ENCODE results near the gene MCUR1.

The MCUR1 gene

DNA sequence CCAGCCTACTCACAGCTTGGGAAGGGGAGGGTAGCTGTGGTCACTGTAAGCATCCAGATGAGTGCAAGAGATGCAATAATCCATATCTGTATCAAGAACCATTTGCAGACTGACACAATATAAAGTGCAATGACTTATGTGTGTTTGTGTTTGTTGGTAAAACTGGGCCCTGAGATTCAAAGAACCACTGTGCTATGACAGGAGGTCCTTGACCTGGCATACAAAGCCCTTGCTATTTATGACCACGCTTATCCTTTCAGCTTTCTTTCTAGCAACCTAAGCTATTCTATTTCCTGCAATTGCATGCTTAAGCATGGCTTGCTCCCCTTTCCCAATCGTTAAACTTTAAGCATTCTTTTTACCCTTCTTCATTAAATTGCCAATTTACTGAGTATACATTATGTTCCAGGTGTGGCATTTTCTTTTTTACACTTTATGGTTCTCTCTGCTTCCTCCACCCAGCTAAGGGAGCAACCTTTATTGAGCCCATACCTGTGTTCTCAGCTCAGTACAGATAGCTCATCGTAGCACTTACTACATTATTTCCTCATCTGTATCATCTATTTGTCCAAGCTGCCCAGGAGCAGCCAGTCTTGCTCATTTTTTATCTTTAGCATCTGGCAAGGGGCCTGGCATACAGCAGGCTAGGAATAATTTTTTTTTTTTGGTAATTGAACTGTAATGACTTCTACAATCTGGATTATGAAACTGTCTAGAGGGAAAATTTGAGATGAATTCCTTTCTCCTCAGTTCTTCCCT, 3.5 kb downstream of the MCUR1 start:
- Mint-ChIP-seq H3K9me3 (no peaks in the 10 kb centered on the region), H3K27ac (peak overlapping the region in 2 of 3 experiments; percentile 1 to 96), H3K27me3 (ENCODE audit: low read depth) (no peaks in the 10 kb centered on the region), H3K36me3 (ENCODE audit: low read depth) (peaks cover 21% of the 10 kb centered on the region), H3K4me1 (peaks cover 33% of the 10 kb centered on the region), H3K4me3 (peak overlapping the region in 2 of 3 experiments; percentile 70 to 96)
- TF ChIP-seq CTCF (IDR thresholded peaks at IDR 0.05; ENCODE audit: unreplicated experiment in 3 of 3): no peak

DNA sequence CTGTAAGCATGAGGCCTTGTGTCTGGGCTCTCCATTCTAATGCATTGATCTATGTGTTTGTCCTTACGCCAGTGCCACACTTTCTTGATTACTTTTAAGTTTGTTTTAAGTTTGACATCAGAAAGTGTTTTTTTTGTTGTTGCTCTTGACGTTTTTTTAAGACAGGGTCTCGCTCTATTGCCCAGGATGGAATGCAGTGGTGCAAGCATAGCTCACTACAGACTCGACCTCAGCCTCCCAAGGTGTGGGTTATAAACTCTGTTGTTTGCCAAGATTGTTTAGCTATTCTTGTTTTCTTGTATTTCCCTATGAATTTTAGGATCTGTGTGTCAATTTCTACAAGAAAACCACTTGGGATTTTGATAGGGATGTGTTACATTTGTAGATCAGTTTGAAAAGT, 5.6 kb downstream of the MCUR1 start:
- H3K4me3 Mint-ChIP-seq: no peak overlapping the region
- H3K36me3 Mint-ChIP-seq (ENCODE audit: low read depth): peaks cover 33% of the 10 kb centered on the region
- no peak for TF ChIP-seq CTCF (IDR thresholded peaks at IDR 0.05; ENCODE audit: unreplicated experiment in 3 of 3)
- H3K4me1 Mint-ChIP-seq: peaks cover 33% of the 10 kb centered on the region
- no peaks in the 10 kb centered on the region for H3K27me3 Mint-ChIP-seq (ENCODE audit: low read depth)
- no peaks in the 10 kb centered on the region for H3K9me3 Mint-ChIP-seq
- H3K27ac Mint-ChIP-seq: peak overlapping the region in 1 of 3 experiments; percentile 14

DNA sequence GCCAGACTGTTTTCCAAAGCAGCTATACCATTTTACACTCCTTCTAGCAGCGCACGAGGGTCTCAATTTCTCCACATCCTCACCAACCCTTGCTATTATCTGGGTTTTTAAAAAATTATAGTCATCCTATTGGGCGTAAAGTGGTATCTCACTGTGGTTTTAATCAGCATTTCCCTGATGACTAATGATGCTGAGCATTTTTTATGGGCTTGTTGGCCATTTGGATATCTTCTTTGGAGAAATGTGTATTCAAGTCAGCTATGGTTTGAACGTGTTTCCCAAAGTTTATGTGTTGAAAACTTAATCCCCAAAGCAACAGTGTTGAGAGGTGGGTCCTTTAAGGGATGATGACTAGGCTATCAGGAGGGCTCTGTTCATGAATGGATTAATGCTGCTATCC, 6.7 kb downstream of the MCUR1 start:
- H3K36me3 Mint-ChIP-seq (ENCODE audit: low read depth): peaks cover 40% of the 10 kb centered on the region
- no peak for TF ChIP-seq CTCF (IDR thresholded peaks at IDR 0.05; ENCODE audit: unreplicated experiment in 3 of 3)
- H3K27me3 Mint-ChIP-seq (ENCODE audit: low read depth): no peaks in the 10 kb centered on the region
- H3K4me1 Mint-ChIP-seq: peaks cover 23% of the 10 kb centered on the region
- H3K9me3 Mint-ChIP-seq: no peaks in the 10 kb centered on the region
- no peak overlapping the region for H3K4me3 Mint-ChIP-seq
- no peak overlapping the region for H3K27ac Mint-ChIP-seq

- no peaks in the 10 kb centered on the region for H3K27me3 Mint-ChIP-seq (ENCODE audit: low read depth)
- H3K27ac Mint-ChIP-seq: no peak overlapping the region
- no peaks in the 10 kb centered on the region for H3K9me3 Mint-ChIP-seq
- peaks cover 51% of the 10 kb centered on the region for H3K36me3 Mint-ChIP-seq (ENCODE audit: low read depth)
- no peak overlapping the region for H3K4me3 Mint-ChIP-seq
- no peak for TF ChIP-seq CTCF (IDR thresholded peaks at IDR 0.05; ENCODE audit: unreplicated experiment in 3 of 3)
- no peaks in the 10 kb centered on the region for H3K4me1 Mint-ChIP-seq
Observed at GRCh38 chr6:13803581-13803980, 10.8 kb downstream of the MCUR1 start.

- H3K36me3 Mint-ChIP-seq (ENCODE audit: low read depth): peaks cover 37% of the 10 kb centered on the region
- no peak overlapping the region for H3K4me3 Mint-ChIP-seq
- H3K27ac Mint-ChIP-seq: no peak overlapping the region
- no peaks in the 10 kb centered on the region for H3K27me3 Mint-ChIP-seq (ENCODE audit: low read depth)
- TF ChIP-seq CTCF (IDR thresholded peaks at IDR 0.05; ENCODE audit: unreplicated experiment in 3 of 3): no peak
- H3K4me1 Mint-ChIP-seq: no peaks in the 10 kb centered on the region
- no peaks in the 10 kb centered on the region for H3K9me3 Mint-ChIP-seq
Observed at GRCh38 chr6:13800615-13801014, 13.7 kb downstream of the MCUR1 start.

GRCh38 chr6:13796781-13797180, 17.6 kb downstream of the MCUR1 start:
- Mint-ChIP-seq H3K27ac (peak overlapping the region in 2 of 3 experiments; percentile 48 to 65), H3K9me3 (no peaks in the 10 kb centered on the region), H3K36me3 (ENCODE audit: low read depth) (peaks cover 34% of the 10 kb centered on the region), H3K4me1 (no peaks in the 10 kb centered on the region), H3K27me3 (ENCODE audit: low read depth) (no peaks in the 10 kb centered on the region), H3K4me3 (no peak overlapping the region)
- TF ChIP-seq CTCF (IDR thresholded peaks at IDR 0.05; ENCODE audit: unreplicated experiment in 3 of 3): no peak
